GM21737 (cell line): ENCODE data around the gene CHD9.
"Not testable (repeated sequence)": the region's sequence is repeated elsewhere in the genome, so short reads cannot be mapped to it uniquely, and the experiment has no call there.

Experiments
- ATAC-seq: cut with Tn5 transposase; IDR thresholded peaks from one replicate; pipeline ENCODE4 v1.9.1; 2021; ENCODE audit warnings: mild to moderate bottlenecking, moderate library complexity; ENCODE audit not compliant: unreplicated experiment

CHD9 gene

GRCh38 chr16:53261276-53261675, 206.5 kb downstream of the CHD9 start:
- ATAC-seq, result no peak

GRCh38 chr16:53262645-53263044, 207.9 kb downstream of the CHD9 start:
- no peak for ATAC-seq

- ATAC-seq, result no peak
Observed at GRCh38 chr16:53266156-53266555, 211.4 kb downstream of the CHD9 start.

GRCh38 chr16:53278498-53278897, 223.7 kb downstream of the CHD9 start:
- not testable (repeated sequence) for ATAC-seq

- ATAC-seq, result no peak
Observed at GRCh38 chr16:53281280-53281679, 226.5 kb downstream of the CHD9 start.

GRCh38 chr16:53281859-53282258, 227.1 kb downstream of the CHD9 start:
- ATAC-seq, result no peak

GRCh38 chr16:53282328-53282727, 227.5 kb downstream of the CHD9 start:
- ATAC-seq, result no peak

GRCh38 chr16:53282975-53283946, 228.5 kb downstream of the CHD9 start:
- no peak for ATAC-seq

- no peak for ATAC-seq
Observed at GRCh38 chr16:53285236-53285635, 230.4 kb downstream of the CHD9 start.

GRCh38 chr16:53290520-53290919, 235.7 kb downstream of the CHD9 start:
- no peak for ATAC-seq

GRCh38 chr16:53291757-53292392, 237.1 kb downstream of the CHD9 start:
- no peak for ATAC-seq

GRCh38 chr16:53297477-53297876, 242.7 kb downstream of the CHD9 start:
- no peak for ATAC-seq

- ATAC-seq, result no peak
Observed at GRCh38 chr16:53304334-53304733, 249.5 kb downstream of the CHD9 start.

GRCh38 chr16:53305743-53306142, 251.0 kb downstream of the CHD9 start:
- ATAC-seq, result no peak

- ATAC-seq, result no peak
Observed at GRCh38 chr16:53309457-53309856, 254.7 kb downstream of the CHD9 start.

GRCh38 chr16:53320992-53321391, 266.2 kb downstream of the CHD9 start:
- ATAC-seq, result no peak

- ATAC-seq, result no peak
Observed at GRCh38 chr16:53323924-53324323, 269.1 kb downstream of the CHD9 start.

- not testable (repeated sequence) for ATAC-seq
Observed at GRCh38 chr16:53330991-53331390, 276.2 kb downstream of the CHD9 start.

- no peak for ATAC-seq
Observed at GRCh38 chr16:53334581-53334980, 279.8 kb downstream of the CHD9 start.

GRCh38 chr16:53337294-53337693, 282.5 kb downstream of the CHD9 start:
- no peak for ATAC-seq

GRCh38 chr16:53341792-53342191, 287.0 kb downstream of the CHD9 start:
- ATAC-seq, result no peak

GRCh38 chr16:53355064-53355463, 300.3 kb downstream of the CHD9 start:
- no peak for ATAC-seq
